Suprapubic skin (tissue), 4 donors: ENCODE results near the gene UPF1. TPM values are rescaled to one million over a fixed set of nuclear protein-coding genes. Genes with fewer than 3 reads are reported as not detected.
A peak's percentile ranks its signal among the peaks of the same experiment; 100 is the strongest.

ENCODE experiments used
- DNase-seq, 2 donors: peaks; one replicate each; pipeline ENCODE4 v3.0.0-alpha.2; 2019; ENCODE audit warnings: low spot score in 2 of 2
- H3K27ac ChIP-seq: fragments of 200-600 bp; sonication (generic); one replicate; pipeline ENCODE4 v1.5.1; 2019
- H3K27me3 ChIP-seq: fragments of 200-600 bp; sonication (generic); one replicate; pipeline ENCODE4 v1.5.1; 2019
- H3K36me3 ChIP-seq: fragments of 200-600 bp; sonication (generic); one replicate; pipeline ENCODE4 v1.5.1; 2019
- H3K4me1 ChIP-seq: fragments of 200-600 bp; sonication (generic); one replicate; pipeline ENCODE4 v1.5.1; 2019
- H3K4me3 ChIP-seq: fragments of 200-600 bp; sonication (generic); one replicate; pipeline ENCODE4 v1.5.1; 2019; ENCODE audit warnings: mild to moderate bottlenecking
- H3K9me3 ChIP-seq: fragments of 200-600 bp; sonication (generic); one replicate; pipeline ENCODE4 v1.5.1; 2019
- CTCF ChIP-seq, 2 donors: fragments of 200-600 bp in 1 of 2; fragments of 450-650 bp in 1 of 2; sonication (generic) in 1 of 2; IDR thresholded peaks; one replicate each; pipeline ENCODE4 v1.5.1; 2016 to 2019; ENCODE audit warnings: antibody characterized with exemption in 2 of 2, mild to moderate bottlenecking in 1 of 2, moderate library complexity in 1 of 2
- EP300 ChIP-seq: sonication (generic); formaldehyde crosslinking; IDR thresholded peaks from one replicate; pipeline ENCODE4 v1.6.1; 2017; ENCODE audit warnings: antibody characterized with exemption
- POLR2A ChIP-seq, 2 donors: fragments of 450-650 bp; IDR thresholded peaks; one replicate each; pipeline ENCODE4 v1.6.1; 2017; ENCODE audit warnings: antibody characterized with exemption in 2 of 2, mild to moderate bottlenecking in 2 of 2, moderate library complexity in 2 of 2
- POLR2AphosphoS5 ChIP-seq, 3 donors: sonication (generic); formaldehyde crosslinking; IDR thresholded peaks; one replicate each; pipeline ENCODE4 v1.6.1; 2017; ENCODE audit warnings: antibody characterized with exemption in 3 of 3
- WGBS: methylation state at CpG from one replicate; pipeline ENCODE4 v1.1.5; 2018; 5-methylcytosine and 5-hydroxymethylcytosine counted together
- total RNA-seq, 4 donors: library from RNA; depleted of rRNA; stranded (reverse); fragments of >200 nt; gene quantifications; one replicate each; pipeline ENCODE4 v1.1.0, GENCODE V29; 2016

The UPF1 gene
- total RNA-seq, 4 donors from 2014 or later, result 74.7 to 160 (median 99.2) TPM

- peaks cover 80% of the 10 kb centered on the region for H3K4me1 ChIP-seq
- WGBS, result 43% methylated on average over 18 of the region's 19 CpGs
These were observed 15.2 kb downstream of the UPF1 start for GRCh38 chr19:18846862-18847548.

GRCh38 chr19:18847549-18848463, 16.0 kb downstream of the UPF1 start:
- TF ChIP-seq EP300 (no peak), CTCF (IDR thresholded peaks at IDR 0.05) (no peak), POLR2AphosphoS5 (IDR thresholded peaks at IDR 0.05) (no peak), POLR2A (IDR thresholded peaks at IDR 0.05) (no peak)
- no peaks in the 10 kb centered on the region for H3K27me3 ChIP-seq
- H3K4me3 ChIP-seq, result no peak overlapping the region
- peaks cover 72% of the 10 kb centered on the region for H3K4me1 ChIP-seq
- DNase-seq, result no peak
- H3K27ac ChIP-seq, result peak overlapping the region; percentile 77
- H3K9me3 ChIP-seq, result no peaks in the 10 kb centered on the region
- WGBS, result 57% methylated on average over 19 of the region's 24 CpGs
- peaks cover 29% of the 10 kb centered on the region for H3K36me3 ChIP-seq

More at GRCh38 chr19:18846862-18847548, 15.2 kb downstream of the UPF1 start:
- DNase-seq, result peak; percentile 86 to 90
- Histone ChIP-seq H3K27ac (peak overlapping the region; percentile 77), H3K36me3 (peaks cover 21% of the 10 kb centered on the region), H3K9me3 (no peaks in the 10 kb centered on the region), H3K27me3 (no peaks in the 10 kb centered on the region), H3K4me3 (no peak overlapping the region)
- TF ChIP-seq POLR2AphosphoS5 (IDR thresholded peaks at IDR 0.05) (no peak), POLR2A (IDR thresholded peaks at IDR 0.05) (no peak), CTCF (IDR thresholded peaks at IDR 0.05) (peak; percentile 59 to 80)

DNA sequence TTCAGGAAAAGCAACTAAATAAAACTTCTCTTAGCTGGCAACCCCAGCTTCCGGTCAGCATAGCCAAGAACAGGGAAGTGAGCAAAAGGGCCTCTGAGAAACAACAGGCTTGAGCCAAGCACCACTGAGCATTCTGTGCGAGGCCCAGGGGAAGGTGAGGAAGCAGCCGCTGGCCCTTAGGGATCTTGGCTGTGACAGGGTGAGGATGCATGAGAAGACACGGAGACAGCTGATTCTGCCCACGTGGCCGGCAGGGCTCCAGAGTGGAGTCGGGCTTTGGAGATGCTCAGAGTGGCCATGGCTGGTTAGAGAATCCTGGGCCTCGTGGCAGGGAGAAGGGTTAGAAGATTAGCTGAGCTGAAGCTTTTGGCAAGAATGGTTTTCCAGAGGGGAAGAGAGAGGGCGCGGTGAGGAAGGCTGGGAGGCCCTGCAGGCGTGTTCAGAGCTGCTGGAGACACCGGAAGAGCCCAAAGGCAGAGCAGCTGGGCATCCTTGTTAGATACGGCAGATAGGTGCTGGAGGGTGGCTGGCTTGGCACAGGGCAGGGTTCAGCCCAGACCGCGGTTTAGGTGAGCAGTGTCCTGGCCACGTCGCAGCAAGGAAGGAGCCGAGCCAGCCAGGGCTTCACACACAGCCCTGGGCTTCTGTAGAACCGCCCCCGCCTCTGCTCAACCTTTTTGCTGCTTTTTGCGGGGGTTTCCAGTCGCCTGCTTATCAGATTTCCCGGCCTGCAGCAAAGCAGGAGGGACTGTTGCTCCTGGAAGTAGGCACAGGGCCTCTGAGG, 17.3 kb downstream of the UPF1 start:
- TF ChIP-seq EP300, result no peak
- TF ChIP-seq CTCF (IDR thresholded peaks at IDR 0.05), result no peak
- TF ChIP-seq POLR2AphosphoS5 (IDR thresholded peaks at IDR 0.05), result no peak
- TF ChIP-seq POLR2A (IDR thresholded peaks at IDR 0.05), result no peak
- H3K36me3 ChIP-seq, result peaks cover 42% of the 10 kb centered on the region
- peaks cover 63% of the 10 kb centered on the region for H3K4me1 ChIP-seq
- 13% methylated on average over 21 of the region's 23 CpGs for WGBS
- peak overlapping the region; percentile 77 for H3K27ac ChIP-seq
- H3K4me3 ChIP-seq, result no peak overlapping the region
- H3K27me3 ChIP-seq, result no peaks in the 10 kb centered on the region
- no peaks in the 10 kb centered on the region for H3K9me3 ChIP-seq
- DNase-seq, result peak in 1 of 2 donors; percentile 74

- H3K4me1 ChIP-seq, result peaks cover 62% of the 10 kb centered on the region
- no peaks in the 10 kb centered on the region for H3K9me3 ChIP-seq
- 49% methylated on average over 16 of the region's 16 CpGs for WGBS
These were observed 18.2 kb downstream of the UPF1 start for GRCh38 chr19:18849838-18850400.

More at GRCh38 chr19:18849838-18850400, 18.2 kb downstream of the UPF1 start:
- no peak overlapping the region for H3K4me3 ChIP-seq
- no peak for DNase-seq
- H3K27me3 ChIP-seq, result no peaks in the 10 kb centered on the region
- H3K27ac ChIP-seq, result peak overlapping the region; percentile 77
- TF ChIP-seq EP300 (no peak), POLR2AphosphoS5 (IDR thresholded peaks at IDR 0.05) (no peak), POLR2A (IDR thresholded peaks at IDR 0.05) (no peak), CTCF (IDR thresholded peaks at IDR 0.05) (no peak)
- peaks cover 50% of the 10 kb centered on the region for H3K36me3 ChIP-seq
